ENCODE measurements around the gene TMEM53. TPM values are rescaled to one million over a fixed set of nuclear protein-coding genes. Genes with fewer than 3 reads are reported as not detected.

Gene TMEM53
- total and polyA plus RNA-seq, 3 donors from 2014 or later = 15.6 to 40.2 (median 18.9) TPM

GRCh38 chr1:44649788-44650158 lies 24.5 kb downstream of the TMEM53 start:
- Histone ChIP-seq H3K4me3 (no peak overlapping the region), H3K27ac (no peak overlapping the region), H3K4me1 (no peaks in the 10 kb centered on the region), H3K27me3 (no peaks in the 10 kb centered on the region), H3K36me3 (ENCODE audit: low read depth, missing control alignments) (no peaks in the 10 kb centered on the region), H3K9me3 (no peaks in the 10 kb centered on the region)
- intact Hi-C loops (cut with DNase I; ENCODE audit: low total_unique reads) = no loop called here
- TF ChIP-seq, protein P1, sequence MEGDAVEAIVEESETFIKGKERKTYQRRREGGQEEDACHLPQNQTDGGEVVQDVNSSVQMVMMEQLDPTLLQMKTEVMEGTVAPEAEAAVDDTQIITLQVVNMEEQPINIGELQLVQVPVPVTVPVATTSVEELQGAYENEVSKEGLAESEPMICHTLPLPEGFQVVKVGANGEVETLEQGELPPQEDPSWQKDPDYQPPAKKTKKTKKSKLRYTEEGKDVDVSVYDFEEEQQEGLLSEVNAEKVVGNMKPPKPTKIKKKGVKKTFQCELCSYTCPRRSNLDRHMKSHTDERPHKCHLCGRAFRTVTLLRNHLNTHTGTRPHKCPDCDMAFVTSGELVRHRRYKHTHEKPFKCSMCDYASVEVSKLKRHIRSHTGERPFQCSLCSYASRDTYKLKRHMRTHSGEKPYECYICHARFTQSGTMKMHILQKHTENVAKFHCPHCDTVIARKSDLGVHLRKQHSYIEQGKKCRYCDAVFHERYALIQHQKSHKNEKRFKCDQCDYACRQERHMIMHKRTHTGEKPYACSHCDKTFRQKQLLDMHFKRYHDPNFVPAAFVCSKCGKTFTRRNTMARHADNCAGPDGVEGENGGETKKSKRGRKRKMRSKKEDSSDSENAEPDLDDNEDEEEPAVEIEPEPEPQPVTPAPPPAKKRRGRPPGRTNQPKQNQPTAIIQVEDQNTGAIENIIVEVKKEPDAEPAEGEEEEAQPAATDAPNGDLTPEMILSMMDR (IDR thresholded peaks at IDR 0.05) = no peak
- TF ChIP-seq POLR2A (IDR thresholded peaks at IDR 0.05) = no peak
- WGBS, 2 donors = 89 to 92% methylated on average over 7 to 13 of the region's 13 CpGs
- no peak for DNase-seq

- no peaks in the 10 kb centered on the region for H3K36me3 ChIP-seq (ENCODE audit: low read depth, missing control alignments)
- H3K4me1 ChIP-seq = no peaks in the 10 kb centered on the region
- intact Hi-C loops (cut with DNase I; ENCODE audit: low total_unique reads) = no loop called here
- TF ChIP-seq, protein P1 (IDR thresholded peaks at IDR 0.05) = no peak
- TF ChIP-seq POLR2A (IDR thresholded peaks at IDR 0.05) = no peak
- DNase-seq = no peak
- 88 to 91% methylated on average over 11 to 13 of the region's 13 CpGs for WGBS, 2 donors
- no peaks in the 10 kb centered on the region for H3K9me3 ChIP-seq
- no peaks in the 10 kb centered on the region for H3K27me3 ChIP-seq
- no peak overlapping the region for H3K27ac ChIP-seq
- H3K4me3 ChIP-seq = no peak overlapping the region
These were observed 25.6 kb downstream of the TMEM53 start for GRCh38 chr1:44648529-44649250.

- 82 to 92% methylated on average over 2 of the region's 2 CpGs for whole genome bisulfite sequencing, 2 donors
These were observed 26.4 kb downstream of the TMEM53 start for GRCh38 chr1:44647896-44648295.

GRCh38 chr1:44646261-44647110 lies 27.8 kb downstream of the TMEM53 start:
- intact Hi-C loops (cut with DNase I; ENCODE audit: low total_unique reads) = no loop called here
- H3K27ac ChIP-seq = peak overlapping the region in 1 of 2 donors; percentile 19
- no peaks in the 10 kb centered on the region for H3K27me3 ChIP-seq
- TF ChIP-seq, protein P1 (IDR thresholded peaks at IDR 0.05) = no peak
- TF ChIP-seq POLR2A (IDR thresholded peaks at IDR 0.05) = no peak
- H3K4me1 ChIP-seq = no peaks in the 10 kb centered on the region
- WGBS, 2 donors = 88 to 94% methylated on average over 27 to 28 of the region's 28 CpGs
- H3K36me3 ChIP-seq (ENCODE audit: low read depth, missing control alignments) = no peaks in the 10 kb centered on the region
- no peaks in the 10 kb centered on the region for H3K9me3 ChIP-seq
- no peak overlapping the region for H3K4me3 ChIP-seq
- no peak for DNase-seq

More at GRCh38 chr1:44647896-44648295, 26.4 kb downstream of the TMEM53 start:
- TF ChIP-seq POLR2A (IDR thresholded peaks at IDR 0.05) = no peak
- TF ChIP-seq, protein P1 (IDR thresholded peaks at IDR 0.05) = no peak
- Histone ChIP-seq H3K27me3 (no peaks in the 10 kb centered on the region), H3K9me3 (no peaks in the 10 kb centered on the region), H3K27ac (no peak overlapping the region), H3K36me3 (ENCODE audit: low read depth, missing control alignments) (no peaks in the 10 kb centered on the region), H3K4me3 (no peak overlapping the region), H3K4me1 (no peaks in the 10 kb centered on the region)
- intact Hi-C loops (cut with DNase I; ENCODE audit: low total_unique reads) = no loop called here
- DNase-seq = no peak
